Left ventricle myocardium inferior (tissue), 1 donor: ENCODE results near the gene TBCA. TPM values are rescaled to one million over a fixed set of nuclear protein-coding genes. Genes with fewer than 3 reads are reported as not detected.

Experiments used
- DNase-seq: peaks from one replicate; pipeline ENCODE4 v3.0.0-alpha.2; 2020
- H3K27ac ChIP-seq: fragments of 200-600 bp; replicated peaks from 2 replicates; pipeline ENCODE4 v1.8.0; 2021
- H3K27me3 ChIP-seq: fragments of 200-600 bp; 2 replicates; pipeline ENCODE4 v1.8.0; 2021; ENCODE audit warnings: low read depth
- H3K36me3 ChIP-seq: fragments of 200-600 bp; 2 replicates; pipeline ENCODE4 v1.8.0; 2021
- H3K4me1 ChIP-seq: fragments of 200-600 bp; 2 replicates; pipeline ENCODE4 v1.8.0; 2021
- H3K4me3 ChIP-seq: fragments of 200-600 bp; 2 replicates; pipeline ENCODE4 v1.8.0; 2021; ENCODE audit warnings: mild to moderate bottlenecking, moderate library complexity
- H3K9me3 ChIP-seq: fragments of 200-600 bp; replicated peaks from 2 replicates; pipeline ENCODE4 v1.8.0; 2021
- intact Hi-C: fragments of 100-400 bp; cut with micrococcal nuclease; formaldehyde crosslinking; loops from one replicate; pipeline ENCODE4 v1.11.0; 2022
- total RNA-seq: library from RNA; stranded (reverse); fragmentation: NEBNext Ultra II Directional; extraction: Animal tissue kit (Norgen Biotek cat#: 25700); gene quantifications from one replicate; pipeline ENCODE4 v1.2.1, GENCODE V29; 2021
- TF ChIP-seq, protein P1 (sequence below): fragments of 200-600 bp; IDR thresholded peaks from 2 replicates; pipeline ENCODE4 v1.8.0; 2021; ENCODE audit warnings: antibody characterized with exemption, mild to moderate bottlenecking, borderline replicate concordance
- donor health status: DM: no; HTN: yes; CAD: no; lungs with severe emphysema.

TBCA gene
- total RNA-seq, 1 donor from 2014 or later, result 147 TPM

DNA sequence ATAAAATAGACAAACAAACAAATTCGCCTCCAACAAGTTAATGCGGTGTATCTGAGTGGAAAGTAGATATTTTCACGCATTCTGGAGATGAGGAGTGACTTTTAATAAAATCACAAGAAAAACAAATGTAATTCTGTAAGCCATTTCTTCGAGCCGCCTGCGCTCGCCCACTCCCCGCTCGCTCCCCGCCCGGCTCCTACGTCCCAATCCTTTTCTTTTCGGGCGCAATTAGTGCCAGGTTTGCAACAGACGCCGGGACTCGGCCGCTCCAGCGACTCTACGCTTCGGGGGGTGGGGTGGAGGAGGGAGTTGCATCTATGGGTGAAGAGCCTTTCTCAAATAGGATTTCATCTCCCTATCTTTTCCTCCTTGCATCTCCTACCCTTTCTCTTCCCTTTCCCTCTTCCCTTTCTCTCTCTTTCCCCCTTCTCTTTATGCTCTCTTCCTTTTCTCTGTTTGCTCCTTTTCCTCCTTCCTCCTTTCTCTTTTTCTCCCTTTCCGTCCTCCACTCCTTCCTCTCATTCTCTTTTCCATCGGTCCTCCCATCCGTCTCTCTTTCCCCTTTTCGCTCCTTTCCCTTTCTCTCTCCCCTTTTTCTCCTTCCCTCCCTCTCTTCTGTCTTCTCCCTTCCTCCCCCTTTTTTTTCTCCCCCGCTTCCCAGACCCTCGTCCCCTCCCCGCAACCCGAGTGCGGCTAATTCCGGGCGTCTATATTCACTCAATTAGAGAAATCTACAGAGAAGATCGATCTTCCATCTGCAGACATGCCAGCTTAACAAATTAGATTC lies 131.6 kb downstream of the TBCA start:
- Histone ChIP-seq H3K9me3 (no peaks in the 10 kb centered on the region), H3K4me3 (peak overlapping the region; percentile 49), H3K27ac (no peak overlapping the region), H3K4me1 (peaks cover 34% of the 10 kb centered on the region), H3K36me3 (no peaks in the 10 kb centered on the region), H3K27me3 (peaks cover 99% of the 10 kb centered on the region)
- DNase-seq, result no peak
- TF ChIP-seq, protein P1, sequence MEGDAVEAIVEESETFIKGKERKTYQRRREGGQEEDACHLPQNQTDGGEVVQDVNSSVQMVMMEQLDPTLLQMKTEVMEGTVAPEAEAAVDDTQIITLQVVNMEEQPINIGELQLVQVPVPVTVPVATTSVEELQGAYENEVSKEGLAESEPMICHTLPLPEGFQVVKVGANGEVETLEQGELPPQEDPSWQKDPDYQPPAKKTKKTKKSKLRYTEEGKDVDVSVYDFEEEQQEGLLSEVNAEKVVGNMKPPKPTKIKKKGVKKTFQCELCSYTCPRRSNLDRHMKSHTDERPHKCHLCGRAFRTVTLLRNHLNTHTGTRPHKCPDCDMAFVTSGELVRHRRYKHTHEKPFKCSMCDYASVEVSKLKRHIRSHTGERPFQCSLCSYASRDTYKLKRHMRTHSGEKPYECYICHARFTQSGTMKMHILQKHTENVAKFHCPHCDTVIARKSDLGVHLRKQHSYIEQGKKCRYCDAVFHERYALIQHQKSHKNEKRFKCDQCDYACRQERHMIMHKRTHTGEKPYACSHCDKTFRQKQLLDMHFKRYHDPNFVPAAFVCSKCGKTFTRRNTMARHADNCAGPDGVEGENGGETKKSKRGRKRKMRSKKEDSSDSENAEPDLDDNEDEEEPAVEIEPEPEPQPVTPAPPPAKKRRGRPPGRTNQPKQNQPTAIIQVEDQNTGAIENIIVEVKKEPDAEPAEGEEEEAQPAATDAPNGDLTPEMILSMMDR, result no peak
- intact Hi-C loops, result no loop called here

DNA sequence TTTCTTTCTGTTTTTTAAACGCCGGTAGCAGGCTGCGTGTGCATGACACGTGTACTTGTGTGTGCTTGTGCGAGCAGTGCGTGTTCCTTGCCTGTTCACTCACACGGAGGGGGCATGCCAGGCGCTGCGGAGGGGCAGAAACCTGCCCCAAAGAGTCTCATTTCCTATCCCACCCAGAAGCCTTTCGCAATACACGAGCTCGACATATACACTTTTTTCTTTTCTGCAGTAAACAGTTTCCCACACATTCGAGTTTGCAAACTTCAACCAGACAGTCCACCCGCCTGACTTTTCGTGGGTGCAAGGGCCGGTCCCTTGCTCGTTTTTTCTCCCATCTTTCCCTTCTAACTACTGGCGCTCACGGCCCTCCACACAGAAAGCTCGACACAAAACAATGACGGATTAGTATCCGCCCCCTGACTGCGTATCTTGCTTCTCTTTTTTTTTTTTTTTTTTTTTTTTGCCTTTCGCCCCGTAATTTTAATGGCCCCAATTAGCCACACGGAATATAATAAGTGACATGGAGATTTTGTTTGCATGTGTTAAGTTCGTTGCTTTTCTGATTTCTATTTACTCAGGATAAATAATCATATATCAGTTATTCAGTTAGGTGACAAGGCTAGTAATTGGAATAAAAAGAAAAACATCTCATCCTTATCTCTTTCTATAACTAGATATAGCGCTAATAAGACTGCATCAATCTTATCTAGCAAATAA lies 132.3 kb downstream of the TBCA start:
- intact Hi-C loops, result no loop called here
- H3K27ac ChIP-seq, result no peak overlapping the region
- TF ChIP-seq, protein P1, result no peak
- no peaks in the 10 kb centered on the region for H3K36me3 ChIP-seq
- no peak for DNase-seq
- H3K4me1 ChIP-seq, result peaks cover 40% of the 10 kb centered on the region
- H3K9me3 ChIP-seq, result no peaks in the 10 kb centered on the region
- H3K4me3 ChIP-seq, result no peak overlapping the region
- H3K27me3 ChIP-seq, result peaks cover 99% of the 10 kb centered on the region

DNA sequence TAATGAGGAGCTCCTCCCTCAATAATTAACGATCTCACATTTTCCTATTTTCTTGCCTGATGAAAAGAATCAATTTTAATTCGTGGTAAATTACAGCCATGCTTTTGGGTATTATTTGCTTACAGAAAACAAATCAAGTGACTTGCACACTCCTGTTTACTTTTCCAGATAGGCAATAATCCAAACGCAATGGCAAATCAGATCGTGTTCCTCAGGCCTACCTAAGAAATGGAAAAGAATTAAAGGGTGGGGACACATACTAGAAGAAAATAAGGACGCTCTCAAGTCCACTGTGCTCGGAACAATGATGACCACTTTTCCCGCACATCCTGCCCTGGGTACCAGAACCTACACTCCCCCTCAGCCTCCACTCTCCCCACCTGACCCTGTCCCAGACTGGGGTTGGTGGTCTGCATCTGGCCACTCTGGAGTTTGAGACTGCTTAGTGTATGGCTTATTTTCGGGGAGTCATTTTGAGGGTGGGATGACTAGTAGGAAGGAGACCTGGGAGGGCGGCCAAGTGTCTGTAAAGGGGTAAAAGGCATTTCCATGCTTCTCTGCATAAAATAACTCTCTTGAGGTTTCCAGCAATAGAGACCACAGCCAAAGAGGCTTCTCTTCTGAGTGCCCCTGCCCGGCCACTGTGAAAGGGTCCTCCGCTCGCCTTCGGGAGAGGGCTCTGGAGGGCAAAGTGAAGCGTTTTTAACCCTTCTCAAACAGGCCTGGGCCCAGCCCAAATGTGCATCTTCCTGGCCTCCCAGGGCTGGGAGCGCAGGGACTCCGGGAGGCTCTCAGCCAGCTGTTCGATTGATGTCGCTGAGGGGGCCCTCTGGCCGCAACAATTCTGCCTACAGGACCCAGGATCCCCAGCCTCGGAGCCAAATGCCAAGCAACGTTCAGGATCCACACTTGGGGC lies 133.1 kb downstream of the TBCA start:
- peaks cover 99% of the 10 kb centered on the region for H3K27me3 ChIP-seq
- H3K9me3 ChIP-seq, result no peaks in the 10 kb centered on the region
- peaks cover 46% of the 10 kb centered on the region for H3K4me1 ChIP-seq
- no peak overlapping the region for H3K4me3 ChIP-seq
- TF ChIP-seq, protein P1, result no peak
- no peaks in the 10 kb centered on the region for H3K36me3 ChIP-seq
- no peak for DNase-seq
- H3K27ac ChIP-seq, result no peak overlapping the region
- intact Hi-C loops, result no loop called here

DNA sequence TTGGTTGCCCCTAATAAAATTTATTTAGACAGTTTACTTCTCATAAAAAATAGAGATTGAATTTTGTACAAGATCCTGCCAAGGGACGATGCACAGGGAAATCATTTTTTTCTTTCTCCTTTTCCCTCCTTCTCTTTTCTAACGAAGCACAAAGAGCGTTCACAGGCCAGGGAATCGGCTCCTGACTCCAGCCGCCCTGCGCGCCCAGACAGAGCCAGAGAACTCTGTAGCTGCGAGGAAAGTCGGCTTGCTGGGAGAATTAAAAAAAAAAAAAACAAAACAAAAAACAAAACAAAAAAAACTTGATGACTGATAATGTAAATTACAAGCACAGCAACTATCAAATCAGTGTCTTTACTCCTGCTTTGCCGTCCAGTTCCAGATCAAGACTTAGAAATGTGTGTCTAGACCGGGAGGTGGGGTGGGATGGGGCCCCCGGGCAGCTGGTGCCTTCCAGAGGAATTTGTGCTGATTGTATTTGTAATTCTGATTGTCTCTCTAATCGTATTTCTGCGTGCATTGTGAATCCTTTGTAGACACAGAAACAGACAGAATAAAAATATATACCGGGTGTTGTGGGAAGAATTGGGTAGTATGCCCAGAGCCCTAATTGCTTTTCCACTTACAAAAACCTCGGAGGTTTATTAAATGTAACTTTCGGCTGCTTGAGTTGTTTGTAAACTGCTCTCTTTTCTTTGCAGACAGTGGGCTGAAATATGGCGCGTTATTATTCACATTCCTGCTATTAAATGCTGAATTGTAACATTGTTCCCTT lies 134.0 kb downstream of the TBCA start:
- H3K4me3 ChIP-seq, result no peak overlapping the region
- H3K27me3 ChIP-seq, result peaks cover 100% of the 10 kb centered on the region
- no peak overlapping the region for H3K27ac ChIP-seq
- DNase-seq, result no peak
- TF ChIP-seq, protein P1, result no peak
- no peaks in the 10 kb centered on the region for H3K9me3 ChIP-seq
- intact Hi-C loops, result no loop called here
- no peaks in the 10 kb centered on the region for H3K36me3 ChIP-seq
- H3K4me1 ChIP-seq, result peaks cover 53% of the 10 kb centered on the region
